HepG2 (cell line): Measurements from ENCODE around the gene SLC2A11. TPM values are rescaled to one million over a fixed set of nuclear protein-coding genes. Genes with fewer than 3 reads are reported as not detected.

Source experiments
- BRD4 ChIP-seq: sonication (generic); formaldehyde crosslinking; IDR thresholded peaks from 2 replicates; pipeline ENCODE4 v1.4.0; 2020; ENCODE audit warnings: missing genetic modification reagents
- DMAP1 ChIP-seq: IDR thresholded peaks from 2 replicates; pipeline ENCODE4 v1.6.1; 2016
- FOXJ3 ChIP-seq: sonication (generic); formaldehyde crosslinking; IDR thresholded peaks from 2 replicates; pipeline ENCODE4 v1.4.0; 2020; ENCODE audit warnings: missing genetic modification reagents, mild to moderate bottlenecking, borderline replicate concordance
- HOMEZ ChIP-seq: IDR thresholded peaks from 2 replicates; pipeline ENCODE4 v1.6.1; 2016; ENCODE audit warnings: low read depth
- KDM2A ChIP-seq: sonication (generic); formaldehyde crosslinking; IDR thresholded peaks from 2 replicates; pipeline ENCODE4 v1.4.0; 2020; ENCODE audit warnings: low read depth, missing genetic modification reagents, borderline replicate concordance
- KLF12 ChIP-seq: sonication (generic); formaldehyde crosslinking; IDR thresholded peaks from 2 replicates; pipeline ENCODE4 v1.4.0; 2020; ENCODE audit warnings: missing genetic modification reagents, borderline replicate concordance
- MTF2 ChIP-seq: sonication (generic); formaldehyde crosslinking; IDR thresholded peaks from 2 replicates; pipeline ENCODE4 v1.5.0; 2020; ENCODE audit warnings: missing genetic modification reagents, borderline replicate concordance
- PATZ1 ChIP-seq: sonication (generic); formaldehyde crosslinking; IDR thresholded peaks from 2 replicates; pipeline ENCODE4 v1.4.0; 2020; ENCODE audit warnings: missing genetic modification reagents
- SOX5 ChIP-seq: IDR thresholded peaks from 2 replicates; pipeline ENCODE4 v1.6.1; 2016; ENCODE audit warnings: borderline replicate concordance
- SPEN ChIP-seq: sonication (generic); formaldehyde crosslinking; IDR thresholded peaks from 2 replicates; pipeline ENCODE4 v1.5.1; 2020; ENCODE audit warnings: low read depth, mild to moderate bottlenecking, missing genetic modification reagents
- SRSF4 ChIP-seq: fragments of 200-400 bp; formaldehyde crosslinking; IDR thresholded peaks from one replicate; pipeline ENCODE4 v1.6.1; 2018; ENCODE audit warnings: mild to moderate bottlenecking, low read depth, low read length, moderate library complexity; ENCODE audit not compliant: poor library complexity, severe bottlenecking
- TBL1XR1 ChIP-seq: fragments of 150-350 bp; IDR thresholded peaks from 2 replicates; pipeline ENCODE4 v1.6.1; 2014; ENCODE audit warnings: borderline replicate concordance, low read length; ENCODE audit not compliant: partially characterized antibody
- ZHX2 ChIP-seq, 2 experiments: sonication (generic) in 1 of 2; formaldehyde crosslinking in 1 of 2; IDR thresholded peaks; 2 replicates each; pipeline versions ENCODE4 v1.6.1 to v1.9.0; 2014 to 2022; ENCODE audit warnings: antibody characterized with exemption in 1 of 2, borderline replicate concordance in 1 of 2, inconsistent platforms in 1 of 2, low read depth in 1 of 2, missing genetic modification reagents in 1 of 2
- ZNF234 ChIP-seq: sonication (generic); formaldehyde crosslinking; conservative IDR thresholded peaks from 2 replicates; pipeline ENCODE4 v1.5.1; 2020; ENCODE audit warnings: mild to moderate bottlenecking, missing genetic modification reagents
- ZNF33B ChIP-seq: sonication (generic); formaldehyde crosslinking; IDR thresholded peaks from 2 replicates; pipeline ENCODE4 v1.5.1; 2020; ENCODE audit warnings: mild to moderate bottlenecking, missing genetic modification reagents
- ZNF343 ChIP-seq: sonication (generic); formaldehyde crosslinking; IDR thresholded peaks from 2 replicates; pipeline ENCODE4 v1.4.0; 2020; ENCODE audit warnings: mild to moderate bottlenecking, missing genetic modification reagents
- ZNF446 ChIP-seq: sonication (generic); formaldehyde crosslinking; IDR thresholded peaks from 2 replicates; pipeline ENCODE4 v1.5.0; 2020; ENCODE audit warnings: mild to moderate bottlenecking, missing genetic modification reagents
- ZNF552 ChIP-seq: sonication (generic); formaldehyde crosslinking; IDR thresholded peaks from 2 replicates; pipeline ENCODE4 v1.9.0; 2022; ENCODE audit warnings: missing genetic modification reagents, mild to moderate bottlenecking, borderline replicate concordance
- ZNF883 ChIP-seq: sonication (generic); formaldehyde crosslinking; IDR thresholded peaks from 2 replicates; pipeline ENCODE4 v1.5.1; 2020; ENCODE audit warnings: mild to moderate bottlenecking, missing genetic modification reagents; ENCODE audit errors: not compliant biosample characterization
- polyA plus RNA-seq, 8 experiments: library from polyadenylated mRNA; depleted of rRNA in 3 of 8; stranded (reverse) in 7 of 8; unstranded in 1 of 8; fragments of >200 nt; fragmentation: Illumina TruSeq in 4 of 8; extraction: Trizol in 4 of 8; gene quantifications; 2 replicates each; pipeline versions ENCODE4 v1.2.1 to v1.2.3, GENCODE V29; 2011 to 2016; ENCODE audit warnings: low read depth in 4 of 8, missing spikeins in 1 of 8, mixed read lengths in 1 of 8; ENCODE audit not compliant: insufficient read depth in 1 of 8
- total RNA-seq, 5 experiments: library from RNA; depleted of rRNA; stranded (reverse); fragments of >200 nt; fragmentation: Illumina TruSeq; extraction: Trizol; gene quantifications; 2 replicates each; pipeline ENCODE4 v1.2.3, GENCODE V29; 2016; ENCODE audit warnings: low read depth in 1 of 5

SLC2A11 gene
- total and polyA plus RNA-seq, 2 of the 13 experiments (the other 11 are each of a cell fraction or from before 2014, with no cell fraction given) = 15.2 to 15.4 TPM

- TF ChIP-seq ZNF33B = no peak
- peak; percentile 46; the same call in 1 of the 2 replicates for TF ChIP-seq DMAP1 (CRISPR knock-in tag)
- TF ChIP-seq SOX5 (CRISPR knock-in tag) = peak; percentile 45; the same call in 1 of the 2 replicates
- TF ChIP-seq FOXJ3 (CRISPR knock-in tag) = no peak
- TF ChIP-seq PATZ1 (CRISPR knock-in tag) = peak; percentile 70
- peak; percentile 54; the same call in 1 of the 2 replicates for TF ChIP-seq ZNF343 (CRISPR knock-in tag)
- no peak for TF ChIP-seq BRD4 (CRISPR knock-in tag)
- no peak for TF ChIP-seq MTF2
- TF ChIP-seq SPEN (CRISPR knock-in tag) = peak; percentile 49; the same call in 1 of the 2 replicates
- TF ChIP-seq ZNF552 = no peak
- peak; percentile 92 for TF ChIP-seq KDM2A (CRISPR knock-in tag)
- TF ChIP-seq HOMEZ = no peak
- no peak for TF ChIP-seq ZNF446 (CRISPR knock-in tag)
- TF ChIP-seq ZHX2 (IDR thresholded peaks at IDR 0.05; ENCODE audit: low read depth) = no peak
- TF ChIP-seq ZHX2 (CRISPR knock-in tag; IDR thresholded peaks at IDR 0.05; ENCODE audit: borderline replicate concordance) = no peak
- no peak for TF ChIP-seq TBL1XR1
- TF ChIP-seq SRSF4 = no peak
- peak; percentile 35 for TF ChIP-seq ZNF883 (CRISPR knock-in tag)
- no peak for TF ChIP-seq ZNF234 (CRISPR knock-in tag)
- TF ChIP-seq KLF12 (CRISPR knock-in tag) = peak; percentile 54; the same call in 1 of the 2 replicates
These were observed 8.4 kb upstream of the SLC2A11 start (continued) for GRCh38 chr22:23849009-23850006.
